ENCODE data around the gene EPS8L1.
"Not testable (repeated sequence)": the region's sequence is repeated elsewhere in the genome, so short reads cannot be mapped to it uniquely, and the experiment has no call there.

EPS8L1 gene

DNA sequence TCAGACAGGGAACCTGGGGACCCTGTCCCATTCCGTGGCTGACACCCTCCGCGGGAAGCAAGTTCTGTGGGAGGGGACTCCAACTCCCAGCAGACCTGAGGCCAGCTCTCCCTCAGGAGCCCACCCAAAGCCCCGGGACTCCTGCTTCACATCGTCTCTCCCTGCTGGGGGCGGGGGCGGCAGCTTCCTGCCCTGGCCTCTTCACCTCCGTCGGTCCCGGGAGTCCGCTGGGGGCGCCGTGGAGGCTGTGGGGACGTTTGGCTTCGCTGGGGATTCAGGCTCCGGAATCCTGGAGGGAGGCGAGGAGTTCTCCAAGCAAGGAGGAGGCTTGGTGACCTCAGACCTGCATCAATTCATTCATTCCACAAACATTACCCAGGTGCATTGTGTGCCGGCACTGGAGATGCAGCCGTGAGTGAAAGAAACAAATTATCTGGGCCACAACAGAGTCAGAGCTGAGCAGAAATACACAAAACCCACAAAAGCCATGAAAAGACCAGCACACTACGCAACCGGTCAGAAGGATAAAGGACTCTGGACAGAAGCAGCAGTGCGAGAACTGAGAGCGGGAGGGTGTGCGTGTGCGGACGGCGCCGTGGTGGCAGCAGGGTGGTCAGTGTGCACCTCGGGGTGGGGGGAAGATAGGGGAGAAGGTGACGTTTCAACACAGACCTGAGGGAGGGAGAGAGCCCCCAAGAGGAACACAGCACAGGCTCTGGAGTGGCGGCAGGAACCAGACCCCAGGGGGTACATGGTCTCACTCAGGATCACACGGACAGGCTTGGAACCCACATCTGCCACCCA is 19.0 kb downstream of the EPS8L1 start:
- no peak for DNase-seq (ENCODE audit: low spot score)

DNA sequence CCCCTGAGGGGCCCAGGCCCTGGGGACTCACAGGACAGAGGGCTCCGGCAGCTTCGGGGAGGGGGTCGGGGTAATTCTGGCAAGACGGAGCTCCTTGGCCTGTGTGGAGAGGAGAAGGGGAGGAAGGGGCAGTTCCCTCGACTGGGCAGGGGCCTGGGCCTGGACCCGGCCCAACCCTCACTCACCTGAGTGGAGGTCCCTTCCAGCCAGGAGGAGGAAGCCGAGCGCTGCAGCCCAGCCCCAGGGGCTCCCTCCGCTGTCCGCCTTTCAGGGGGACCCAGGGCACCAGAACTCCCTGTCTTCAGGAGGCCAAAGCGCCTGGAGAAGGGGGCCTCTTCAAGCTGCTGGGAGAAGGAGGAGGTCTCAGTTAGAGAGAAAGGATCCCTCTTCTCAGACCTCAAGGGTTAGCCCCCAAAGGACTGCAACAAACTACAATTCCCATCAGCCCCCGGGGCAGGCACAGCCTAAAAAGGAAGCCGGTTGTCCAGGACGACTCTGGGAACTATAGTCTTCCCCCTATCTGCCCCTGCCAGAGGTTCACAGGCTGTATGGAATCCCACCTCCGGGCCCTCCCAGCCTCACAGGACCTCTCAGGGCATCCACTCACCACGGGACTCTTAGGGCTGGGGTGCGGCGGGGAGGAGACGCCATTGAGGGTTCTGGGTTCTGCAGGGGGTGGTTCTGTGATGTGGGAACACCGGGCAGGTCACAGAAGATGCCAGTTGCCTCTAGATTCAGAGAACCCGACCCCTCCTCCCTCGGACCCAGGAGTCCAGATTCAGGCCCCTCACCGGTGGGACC is 19.8 kb downstream of the EPS8L1 start:
- DNase-seq (ENCODE audit: low spot score), result no peak

DNA sequence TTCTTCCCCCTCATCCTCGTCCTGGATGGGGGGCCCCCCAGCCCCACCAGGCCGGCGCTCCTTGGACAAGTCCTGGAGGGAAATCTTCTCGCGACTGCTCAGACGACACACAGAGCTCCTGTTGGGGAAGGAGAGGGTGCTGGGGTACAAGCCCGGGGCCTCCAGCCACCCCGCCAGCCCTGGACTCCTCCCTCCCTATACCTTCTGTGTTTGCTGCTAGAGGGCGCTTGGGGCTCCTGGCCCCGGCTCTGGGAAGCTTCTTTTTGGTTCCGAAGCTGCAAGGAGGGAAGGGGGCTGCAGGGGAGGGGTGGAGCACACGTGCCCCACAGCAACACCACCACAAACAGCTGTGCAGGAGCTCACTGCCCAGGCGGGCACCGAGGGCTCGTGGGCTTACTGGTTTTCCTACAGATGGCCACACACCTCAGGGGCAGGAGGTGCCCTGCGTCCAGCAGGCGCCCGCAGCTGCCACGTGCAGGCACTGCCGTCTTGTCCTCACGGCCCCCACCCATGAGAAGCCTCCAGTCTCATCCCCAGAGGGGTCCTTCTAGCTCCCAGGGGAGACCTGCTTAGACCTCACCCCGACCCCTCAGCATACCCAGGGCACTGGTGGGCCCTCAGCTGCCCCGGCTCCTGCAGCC is 20.5 kb downstream of the EPS8L1 start:
- DNase-seq (ENCODE audit: low spot score), result no peak

DNA sequence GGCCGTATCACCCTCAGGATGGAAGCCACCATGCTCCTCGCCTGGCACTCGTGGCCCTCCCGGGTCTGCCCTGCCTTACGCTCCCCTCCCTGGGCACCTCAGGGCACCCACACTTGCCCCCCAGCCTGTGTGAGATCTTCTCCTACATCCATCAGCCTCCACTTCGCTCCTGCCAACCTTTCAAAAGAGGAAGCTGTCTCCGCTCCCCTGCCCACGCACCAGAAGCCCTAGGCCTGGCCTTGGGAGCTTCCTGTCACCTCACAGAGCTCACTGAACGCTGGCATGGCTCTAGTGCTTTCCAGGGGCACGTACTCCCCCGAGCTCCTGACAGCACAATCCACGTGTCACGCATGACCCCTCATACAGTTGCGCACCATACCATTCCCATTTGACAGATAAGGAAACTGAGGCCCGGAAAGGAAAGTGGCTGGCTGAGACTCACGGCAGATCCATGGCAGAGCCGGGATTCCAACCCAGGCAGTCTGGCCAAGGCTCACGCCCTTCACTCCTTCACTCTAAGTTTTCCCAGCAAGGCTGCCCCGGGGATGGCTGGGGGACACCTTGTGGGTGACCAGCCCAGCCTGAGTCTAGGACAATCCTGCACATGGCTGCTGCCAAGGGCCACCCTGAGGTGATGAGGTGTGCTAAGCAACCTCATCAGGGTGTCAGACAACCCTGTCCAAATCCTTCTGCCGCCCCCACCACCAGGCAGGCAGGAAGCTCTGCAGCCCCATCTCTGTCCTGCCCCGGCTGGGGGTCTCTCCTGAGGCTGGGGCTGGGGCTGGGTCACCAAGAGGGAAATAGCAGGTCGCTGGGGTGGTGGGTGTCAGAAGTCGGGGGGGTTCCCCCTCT is 22.4 kb downstream of the EPS8L1 start:
- no peak for DNase-seq (ENCODE audit: low spot score)

DNA sequence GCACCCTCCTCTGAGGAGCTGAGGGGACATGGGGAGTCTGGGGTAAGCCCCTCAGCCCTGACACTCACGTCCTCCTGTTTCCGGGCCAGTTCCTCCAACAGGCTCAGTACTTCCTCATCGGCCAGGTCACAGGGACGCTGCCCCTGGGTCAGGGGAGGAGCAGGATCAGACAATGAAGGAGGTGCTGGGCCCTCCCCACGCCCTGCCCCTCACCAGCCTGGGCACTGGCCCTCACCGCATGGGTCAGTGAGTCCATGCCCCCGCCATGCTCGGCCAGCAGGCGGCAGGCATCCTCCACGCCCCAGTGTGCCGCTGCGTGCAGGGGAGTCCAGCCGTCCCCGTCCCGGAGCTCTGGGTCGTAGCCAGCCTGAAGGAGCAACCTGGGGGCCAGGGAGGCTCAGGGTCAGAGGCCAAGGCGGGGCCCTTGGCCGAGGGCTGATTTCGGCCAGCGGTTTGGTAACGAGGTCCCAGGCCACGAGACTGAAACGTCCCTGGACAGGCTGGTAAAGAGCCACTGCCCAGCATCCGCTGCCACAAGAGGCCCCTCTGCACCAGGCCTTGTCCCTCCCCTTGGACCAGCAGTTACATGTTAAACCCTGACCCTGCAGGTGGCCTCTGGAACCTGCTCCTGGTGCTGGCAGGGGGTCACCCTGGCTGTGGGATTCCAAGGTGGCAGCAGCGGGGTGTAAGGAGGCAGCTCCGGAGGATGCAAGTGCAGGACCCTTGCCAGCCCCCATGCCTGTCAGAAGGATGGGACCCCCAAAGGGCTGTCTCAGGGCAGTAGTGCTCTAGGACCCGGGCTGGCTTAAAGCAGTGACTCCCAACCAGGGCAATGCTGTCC is 23.3 kb downstream of the EPS8L1 start:
- no peak for DNase-seq (ENCODE audit: low spot score)

DNA sequence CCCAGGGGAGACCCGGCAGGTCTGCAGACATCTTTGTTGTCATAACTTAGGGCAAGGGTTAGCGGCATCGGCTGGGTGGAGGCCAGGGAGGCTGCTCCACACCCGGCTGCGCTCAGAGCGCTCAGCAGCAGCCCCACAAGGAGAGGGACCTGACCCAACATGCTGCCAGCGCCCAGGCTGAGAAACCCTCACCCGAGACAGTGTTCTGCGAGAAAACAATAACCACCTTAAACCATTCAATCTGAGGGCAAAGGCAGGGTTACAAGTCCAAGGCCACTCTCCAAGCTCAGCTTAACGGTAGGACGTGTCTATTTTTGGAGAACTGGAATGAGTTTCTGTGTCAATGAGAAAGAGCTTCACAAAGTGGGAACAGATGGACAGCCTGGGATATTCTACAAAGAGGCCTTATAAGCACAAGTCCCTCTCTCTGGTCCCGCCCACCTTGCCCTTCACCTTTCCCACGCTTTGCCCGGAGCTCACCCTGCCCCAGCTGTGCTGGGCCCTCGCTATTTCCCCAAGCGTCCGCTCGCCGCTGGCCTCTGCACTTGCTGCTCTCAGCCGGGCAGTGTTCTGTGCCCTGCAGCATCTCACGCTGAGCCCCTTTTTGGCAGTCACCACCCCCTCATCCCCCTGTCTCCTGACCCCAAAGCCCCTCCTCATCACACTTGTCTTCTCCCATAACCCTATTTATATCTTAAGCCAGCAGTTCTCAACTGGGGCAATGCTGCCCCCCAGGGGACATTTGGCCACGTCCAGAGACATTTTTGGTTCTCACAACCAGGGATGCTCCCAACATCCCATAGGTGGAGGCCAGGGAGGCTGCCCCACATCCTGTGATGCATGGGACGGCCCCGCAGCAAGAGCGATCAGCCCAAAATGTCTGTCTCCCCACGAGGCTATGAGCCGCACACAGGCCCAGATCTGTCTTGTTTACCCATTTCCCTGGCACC is 24.2 kb downstream of the EPS8L1 start:
- DNase-seq (ENCODE audit: low spot score), result no peak

DNA sequence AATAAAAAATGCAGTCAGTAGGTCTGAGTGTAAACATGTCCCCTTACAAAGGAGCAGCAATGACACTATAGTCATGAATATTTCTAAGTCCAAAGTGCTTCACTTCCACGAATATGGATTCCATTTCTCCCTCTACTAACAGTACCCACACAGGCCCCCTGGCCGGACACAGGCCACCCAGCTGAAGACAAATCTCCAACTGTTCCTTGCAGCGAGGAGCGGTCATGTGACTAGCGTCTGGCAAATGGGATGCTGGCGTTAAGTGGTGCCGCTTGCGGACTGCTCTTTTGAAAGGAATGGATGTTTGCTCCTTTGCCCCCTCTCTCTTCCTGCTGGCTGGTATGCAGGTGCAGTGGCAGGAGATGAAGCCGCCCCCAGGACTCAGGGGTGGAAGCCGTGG is 25.6 kb downstream of the EPS8L1 start:
- DNase-seq (ENCODE audit: low spot score), result no peak

DNA sequence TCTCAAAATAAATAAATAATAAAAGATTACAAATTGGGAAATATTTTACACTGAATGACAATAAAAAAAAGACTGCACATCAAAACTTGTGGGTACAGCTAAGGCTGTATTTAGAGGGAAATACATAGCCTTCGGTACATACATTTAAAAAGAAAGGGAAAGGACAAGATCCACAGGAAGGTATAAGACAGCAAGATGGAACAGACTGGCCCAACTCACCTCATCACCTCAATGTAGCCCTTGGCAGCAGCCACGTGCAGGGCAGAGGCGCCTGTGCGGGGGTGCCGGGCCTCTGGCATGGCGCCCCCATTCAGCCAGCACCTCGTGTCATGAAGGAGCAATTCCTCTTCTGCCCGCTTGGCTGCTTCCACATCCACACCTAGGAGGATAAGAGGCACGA is 27.5 kb downstream of the EPS8L1 start:
- DNase-seq (ENCODE audit: low spot score), result no peak

DNA sequence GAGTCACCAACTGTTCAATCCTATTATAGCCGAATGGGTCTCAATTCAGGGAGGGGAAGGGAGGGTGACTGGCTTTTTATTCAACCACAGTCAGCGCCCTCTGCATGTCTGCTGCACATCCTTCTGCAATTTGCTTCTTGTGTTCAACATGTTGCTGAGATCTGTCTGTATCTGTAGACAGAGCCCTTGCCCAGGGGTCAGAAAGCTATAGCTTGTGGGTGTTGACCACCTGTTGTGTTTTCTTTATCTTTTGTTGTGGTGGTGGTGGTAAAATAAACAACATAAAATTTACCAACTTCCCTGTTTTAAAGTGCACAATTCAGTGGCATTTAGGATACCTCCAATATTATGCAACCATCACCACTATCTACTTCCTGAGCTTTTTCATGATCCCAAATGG is 29.6 kb downstream of the EPS8L1 start:
- no peak for DNase-seq (ENCODE audit: low spot score)

DNA sequence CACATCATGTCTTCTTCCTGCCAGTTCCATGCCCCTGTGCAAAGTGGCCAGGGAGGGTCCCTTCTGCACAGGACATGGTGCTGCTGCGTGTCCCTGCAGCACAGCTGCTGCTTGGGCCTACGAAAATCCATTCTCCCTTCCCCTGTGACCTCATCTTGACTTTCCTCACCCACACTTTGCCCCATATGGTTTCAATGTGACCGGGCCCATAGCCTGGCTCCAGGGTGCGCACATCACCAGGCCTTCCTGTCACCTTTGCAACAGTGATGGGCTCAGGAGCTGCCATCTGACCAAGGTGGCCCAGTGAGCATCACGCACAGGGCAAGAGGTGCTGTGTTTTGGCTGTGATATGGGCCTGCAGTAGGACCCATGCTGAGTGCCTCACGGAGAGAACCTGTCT is 30.9 kb downstream of the EPS8L1 start:
- DNase-seq (ENCODE audit: low spot score), result no peak

DNA sequence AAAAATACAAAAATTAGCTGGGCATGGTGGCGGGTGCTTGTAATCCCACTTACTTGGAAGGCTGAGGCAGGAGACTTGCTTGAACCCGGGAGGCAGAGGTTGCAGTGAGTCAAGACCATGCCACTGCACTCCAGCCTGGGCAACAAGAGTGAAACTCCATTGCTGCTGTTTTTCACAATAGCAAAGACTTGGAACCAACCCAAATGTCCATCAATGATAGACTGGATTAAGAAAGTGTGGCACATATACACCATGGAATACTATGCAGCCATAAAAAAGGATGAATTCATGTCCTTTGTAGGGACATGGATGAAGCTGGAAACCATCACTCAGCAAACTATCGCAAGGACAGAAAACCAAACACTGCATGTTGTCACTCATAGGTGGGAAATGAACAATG is 31.6 kb downstream of the EPS8L1 start:
- DNase-seq (ENCODE audit: low spot score), result not testable (repeated sequence)

DNA sequence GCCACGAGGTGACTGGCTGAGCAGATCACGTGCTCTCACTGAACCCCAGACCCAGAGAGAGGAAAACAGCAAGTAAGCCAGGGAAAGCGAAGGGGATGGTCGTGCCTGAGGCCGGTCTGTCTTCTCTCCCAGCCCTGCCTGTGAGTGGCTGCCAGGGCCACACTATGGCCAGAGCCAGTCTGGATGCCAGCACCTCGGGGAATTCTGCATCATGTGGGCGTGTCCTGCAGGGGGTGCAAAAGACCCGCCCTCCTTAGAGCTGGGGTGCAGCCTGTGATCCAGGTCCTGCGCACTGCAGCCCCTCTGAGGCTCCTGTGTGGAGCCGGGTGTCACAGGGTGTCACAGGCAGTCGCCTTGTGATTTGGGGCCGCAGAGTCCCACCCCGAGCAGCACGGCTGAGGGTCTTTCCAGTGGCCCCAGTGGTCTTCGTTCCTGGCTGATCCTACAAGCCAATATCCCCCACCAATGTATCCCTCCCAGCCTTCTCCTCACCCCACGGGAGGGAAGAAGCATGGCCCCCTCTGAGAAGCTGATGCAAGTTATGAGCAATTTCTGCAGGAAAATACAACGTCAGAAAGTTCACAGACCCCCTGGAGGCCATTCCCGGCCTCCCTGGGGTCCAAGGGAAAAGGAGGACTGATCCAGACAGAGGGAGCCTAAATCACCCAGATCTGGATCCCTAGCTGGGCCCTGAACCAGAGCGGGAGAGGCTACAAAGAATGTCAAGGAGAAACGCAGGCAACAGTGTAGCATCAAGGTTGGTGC is 34.0 kb downstream of the EPS8L1 start:
- DNase-seq (ENCODE audit: low spot score), result no peak

DNA sequence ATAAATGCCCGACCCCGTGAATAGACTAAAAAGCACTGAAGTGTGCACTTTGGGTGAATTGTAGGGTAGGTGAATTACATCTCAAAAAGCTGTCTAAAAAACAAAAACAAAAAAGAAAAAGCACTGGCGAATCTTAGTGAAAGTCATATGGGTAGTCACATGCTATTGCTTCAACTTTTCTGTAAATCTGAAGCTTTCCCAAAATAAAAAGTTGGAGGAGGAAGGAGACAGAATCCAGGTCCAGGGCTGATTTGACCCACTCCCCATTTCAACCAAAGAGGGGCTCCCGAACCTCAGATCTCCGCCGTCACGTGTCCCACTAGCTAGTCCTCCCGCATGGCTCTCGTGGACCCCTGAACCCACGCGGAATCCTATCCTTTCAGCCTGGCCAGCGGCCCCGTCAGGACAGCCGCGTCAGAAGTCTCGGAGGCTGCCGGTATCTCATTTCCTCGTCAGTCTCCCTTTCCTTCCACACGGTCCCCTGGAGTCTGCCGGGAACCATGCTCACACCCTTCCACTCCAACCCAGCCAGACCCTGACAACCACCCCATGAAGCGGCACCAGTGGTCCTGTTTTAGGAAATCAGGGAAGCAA is 35.7 kb downstream of the EPS8L1 start:
- no peak for DNase-seq (ENCODE audit: low spot score)

DNA sequence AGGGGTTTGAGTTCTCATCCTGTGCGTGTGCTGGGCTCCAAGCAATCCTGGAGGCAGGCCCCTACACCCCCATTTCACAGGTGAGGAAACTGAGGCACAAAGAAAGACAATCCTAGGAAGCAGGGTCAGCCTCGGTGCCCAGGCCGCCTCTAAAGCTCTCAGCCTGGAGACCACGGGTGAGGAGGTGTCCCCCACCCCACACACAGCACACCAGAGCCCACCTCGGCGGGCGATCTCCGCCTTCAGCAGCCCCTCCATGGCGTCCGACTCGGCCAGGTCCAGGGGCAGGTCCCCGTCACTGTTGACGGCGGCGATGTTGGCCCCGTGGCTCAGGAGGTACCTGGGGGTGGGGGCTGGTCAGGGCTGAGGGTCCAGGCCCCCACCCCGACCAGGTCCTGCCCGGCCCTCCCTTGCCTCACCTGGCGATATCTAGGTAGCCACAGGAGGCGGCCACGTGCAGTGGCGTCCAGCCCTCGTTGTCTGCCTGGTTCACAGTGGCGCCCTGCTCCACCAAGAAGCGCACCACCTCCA is 36.6 kb downstream of the EPS8L1 start:
- no peak for DNase-seq (ENCODE audit: low spot score)

DNA sequence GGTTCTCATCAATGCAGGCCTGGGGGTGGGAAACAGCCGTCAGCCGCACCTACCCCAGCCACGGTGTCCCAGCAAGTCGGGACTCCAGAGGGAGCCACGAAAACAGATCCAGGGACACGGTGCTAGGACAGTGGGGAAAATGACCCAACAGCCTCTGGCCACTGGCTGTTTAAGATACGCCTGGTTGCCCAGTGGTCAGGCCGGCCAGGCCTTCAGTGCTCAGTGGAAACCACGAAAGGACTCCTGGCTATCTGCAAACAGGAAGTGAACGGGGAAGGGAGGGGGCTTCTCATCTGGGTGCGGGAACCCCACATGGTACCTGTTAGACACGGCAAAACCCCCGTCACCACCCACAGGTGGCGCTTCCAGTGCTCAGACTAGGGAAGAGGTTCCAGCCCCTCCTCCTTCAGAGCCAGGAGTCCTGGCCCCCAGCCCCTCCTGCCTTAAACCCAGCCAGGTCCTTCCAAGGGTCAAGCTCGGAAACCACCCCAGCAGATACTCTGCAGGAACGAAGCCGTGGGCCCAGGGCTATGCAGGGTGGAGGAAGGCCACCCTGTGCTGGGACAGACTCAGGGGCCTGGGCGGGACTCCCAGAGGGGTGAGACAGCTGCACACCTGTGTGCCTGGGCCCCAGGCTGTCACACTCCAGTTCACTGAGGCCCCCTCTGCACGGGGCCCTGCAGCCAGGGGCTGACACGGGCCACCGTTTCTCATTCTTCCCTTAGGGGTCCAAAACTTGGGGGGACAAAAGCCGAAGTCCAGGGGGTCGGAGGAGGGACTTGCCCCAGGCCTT is 37.3 kb downstream of the EPS8L1 start:
- DNase-seq (ENCODE audit: low spot score), result no peak

DNA sequence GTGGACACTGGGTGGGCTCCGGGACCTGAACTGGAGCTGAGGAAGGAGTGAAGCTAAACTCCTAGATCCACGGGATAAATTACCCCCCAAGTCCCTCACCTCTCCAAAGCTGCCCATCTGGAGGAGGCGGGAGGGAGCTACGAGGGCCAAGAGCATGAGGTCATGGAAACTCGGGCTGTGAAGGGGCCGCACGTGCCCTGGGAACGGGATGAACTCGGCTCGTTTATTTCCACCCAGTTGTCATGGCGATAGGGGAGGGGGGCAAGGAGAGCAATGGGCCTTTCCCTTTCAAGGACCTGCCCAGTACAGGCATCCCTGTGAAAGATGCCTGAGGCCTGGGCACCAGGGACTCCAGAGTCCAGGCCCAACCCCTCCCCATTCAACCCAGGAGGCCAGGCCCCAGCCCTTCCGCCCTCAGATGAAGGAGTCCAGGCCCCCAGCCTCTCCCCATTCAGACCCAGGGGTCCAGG is 37.9 kb downstream of the EPS8L1 start:
- peak; percentile 86 for DNase-seq (ENCODE audit: low spot score)

DNA sequence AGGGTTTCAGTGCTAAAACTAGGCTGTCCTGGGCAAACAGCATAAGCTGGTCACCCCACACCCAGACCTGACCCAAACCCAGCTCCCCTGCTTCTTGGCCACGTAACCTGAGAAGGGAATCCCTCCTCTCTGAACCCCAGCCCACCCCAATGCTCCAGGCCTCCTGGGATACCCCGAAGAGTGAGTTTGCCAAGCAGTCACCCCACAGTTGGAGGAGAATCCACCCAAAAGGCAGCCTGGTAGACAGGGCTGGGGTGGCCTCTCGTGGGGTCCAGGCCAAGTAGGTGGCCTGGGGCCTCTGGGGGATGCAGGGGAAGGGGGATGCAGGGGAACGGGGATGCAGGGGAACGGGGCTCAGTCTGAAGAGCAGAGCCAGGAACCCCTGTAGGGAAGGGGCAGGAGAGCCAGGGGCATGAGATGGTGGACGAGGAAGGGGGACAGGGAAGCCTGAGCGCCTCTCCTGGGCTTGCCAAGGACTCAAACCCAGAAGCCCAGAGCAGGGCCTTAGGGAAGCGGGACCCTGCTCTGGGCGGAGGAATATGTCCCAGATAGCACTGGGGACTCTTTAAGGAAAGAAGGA is 39.0 kb downstream of the EPS8L1 start:
- DNase-seq (ENCODE audit: low spot score), result no peak

All from GM03348 (cell line).